ENCODE data around the gene MRPL20.

DNA sequence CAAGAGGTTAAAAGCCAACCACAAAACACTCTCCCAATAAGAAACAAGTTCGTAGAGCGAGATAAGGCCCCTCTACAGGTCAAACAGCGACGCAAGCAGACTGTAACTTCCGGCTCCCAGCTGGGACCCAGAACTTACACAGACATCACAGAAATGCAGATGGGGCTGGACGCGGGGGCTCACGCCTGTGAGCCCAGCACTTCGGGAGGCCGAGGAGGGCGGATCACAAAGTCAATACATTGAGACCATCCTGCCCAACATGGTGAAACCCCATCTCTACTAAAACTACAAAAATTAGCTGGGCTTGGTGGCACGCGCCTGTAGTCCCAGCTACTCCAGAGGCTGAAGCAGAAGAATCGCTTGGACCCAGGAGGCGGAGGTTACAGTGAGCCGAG lies 19.0 kb downstream of the MRPL20 start:
- no peak for TF ChIP-seq EP300 (IDR thresholded peaks at IDR 0.05)
- TF ChIP-seq, protein P1, sequence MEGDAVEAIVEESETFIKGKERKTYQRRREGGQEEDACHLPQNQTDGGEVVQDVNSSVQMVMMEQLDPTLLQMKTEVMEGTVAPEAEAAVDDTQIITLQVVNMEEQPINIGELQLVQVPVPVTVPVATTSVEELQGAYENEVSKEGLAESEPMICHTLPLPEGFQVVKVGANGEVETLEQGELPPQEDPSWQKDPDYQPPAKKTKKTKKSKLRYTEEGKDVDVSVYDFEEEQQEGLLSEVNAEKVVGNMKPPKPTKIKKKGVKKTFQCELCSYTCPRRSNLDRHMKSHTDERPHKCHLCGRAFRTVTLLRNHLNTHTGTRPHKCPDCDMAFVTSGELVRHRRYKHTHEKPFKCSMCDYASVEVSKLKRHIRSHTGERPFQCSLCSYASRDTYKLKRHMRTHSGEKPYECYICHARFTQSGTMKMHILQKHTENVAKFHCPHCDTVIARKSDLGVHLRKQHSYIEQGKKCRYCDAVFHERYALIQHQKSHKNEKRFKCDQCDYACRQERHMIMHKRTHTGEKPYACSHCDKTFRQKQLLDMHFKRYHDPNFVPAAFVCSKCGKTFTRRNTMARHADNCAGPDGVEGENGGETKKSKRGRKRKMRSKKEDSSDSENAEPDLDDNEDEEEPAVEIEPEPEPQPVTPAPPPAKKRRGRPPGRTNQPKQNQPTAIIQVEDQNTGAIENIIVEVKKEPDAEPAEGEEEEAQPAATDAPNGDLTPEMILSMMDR (IDR thresholded peaks at IDR 0.05) = no peak
- no peak for TF ChIP-seq POLR2A (IDR thresholded peaks at IDR 0.05)
